ENCODE results near the gene NECTIN4.
A peak's percentile ranks its signal among the peaks of the same experiment; 100 is the strongest.
"Not testable (repeated sequence)": the region's sequence is repeated elsewhere in the genome, so short reads cannot be mapped to it uniquely, and the experiment has no call there.

Gene NECTIN4

DNA sequence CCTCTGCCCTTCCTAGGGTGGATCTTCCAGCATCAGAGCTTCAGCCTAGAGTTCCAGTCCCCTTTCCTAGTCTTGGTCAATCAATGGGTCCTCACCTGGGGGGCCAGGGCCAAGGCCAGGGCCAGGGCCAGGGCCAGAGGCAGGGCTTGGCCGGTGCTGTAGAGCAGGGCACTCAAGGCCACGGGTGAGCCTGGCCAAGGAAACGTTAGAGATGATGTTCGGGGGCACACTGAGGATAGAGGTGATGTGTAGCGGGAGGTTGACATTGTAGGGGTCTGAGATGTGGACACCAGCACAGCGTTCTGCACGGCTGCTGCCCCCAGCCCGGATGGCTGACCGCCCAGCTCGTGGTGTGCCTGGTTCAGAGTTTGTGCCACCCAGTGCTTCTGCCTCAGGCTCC is 38.1 kb downstream of the NECTIN4 start:
- no peak for DNase-seq

- no peak for DNase-seq
Measured at GRCh38 chr1:161048949-161049722, 40.2 kb downstream of the NECTIN4 start.

DNA sequence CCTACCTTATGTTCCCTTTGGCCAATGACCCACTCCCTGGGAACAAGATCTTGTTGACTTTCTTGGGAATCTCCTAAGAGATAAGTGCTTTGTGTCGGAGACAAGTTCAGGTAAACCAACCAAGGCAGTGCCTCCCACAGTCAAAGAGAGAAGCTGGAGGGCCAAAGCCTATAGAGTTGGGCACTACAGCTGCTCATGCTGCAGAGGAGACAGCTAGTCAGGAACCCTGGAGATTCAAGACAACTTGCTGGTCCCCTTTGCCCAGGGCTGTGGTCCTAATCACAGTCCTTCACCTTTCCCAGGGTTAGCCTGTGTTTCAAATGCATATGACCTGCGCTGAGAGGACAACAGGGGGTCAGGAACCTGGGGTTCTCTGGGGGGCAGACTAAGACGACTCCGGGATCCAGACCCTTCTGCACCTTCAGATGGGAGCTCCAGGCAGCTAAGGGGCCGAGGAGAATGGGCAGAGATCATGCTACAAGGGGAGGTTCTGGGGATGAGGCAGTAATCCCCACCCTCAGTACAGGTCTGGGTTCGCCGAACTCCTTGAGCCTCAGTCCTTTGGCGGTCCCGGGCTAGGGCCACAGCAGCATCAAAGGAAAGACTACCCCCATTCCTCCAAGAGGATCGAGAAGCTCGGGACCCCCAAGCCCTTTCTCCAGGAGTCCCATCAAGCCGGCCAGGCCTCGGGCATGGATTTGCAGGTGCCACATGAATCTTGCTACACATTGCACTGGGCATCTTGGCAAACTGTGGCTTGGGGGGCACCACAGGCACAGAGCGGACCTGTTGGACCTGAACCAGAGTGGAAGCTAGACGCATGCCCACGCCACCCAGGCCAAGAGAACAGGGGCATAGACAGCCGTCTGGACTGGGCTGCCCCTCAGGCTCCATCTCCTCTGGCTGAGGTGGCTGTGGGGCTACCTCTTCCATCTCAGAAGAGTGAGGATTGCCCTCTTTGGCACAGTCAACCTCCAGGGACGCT is 41.6 kb downstream of the NECTIN4 start:
- DNase-seq, result no peak

DNA sequence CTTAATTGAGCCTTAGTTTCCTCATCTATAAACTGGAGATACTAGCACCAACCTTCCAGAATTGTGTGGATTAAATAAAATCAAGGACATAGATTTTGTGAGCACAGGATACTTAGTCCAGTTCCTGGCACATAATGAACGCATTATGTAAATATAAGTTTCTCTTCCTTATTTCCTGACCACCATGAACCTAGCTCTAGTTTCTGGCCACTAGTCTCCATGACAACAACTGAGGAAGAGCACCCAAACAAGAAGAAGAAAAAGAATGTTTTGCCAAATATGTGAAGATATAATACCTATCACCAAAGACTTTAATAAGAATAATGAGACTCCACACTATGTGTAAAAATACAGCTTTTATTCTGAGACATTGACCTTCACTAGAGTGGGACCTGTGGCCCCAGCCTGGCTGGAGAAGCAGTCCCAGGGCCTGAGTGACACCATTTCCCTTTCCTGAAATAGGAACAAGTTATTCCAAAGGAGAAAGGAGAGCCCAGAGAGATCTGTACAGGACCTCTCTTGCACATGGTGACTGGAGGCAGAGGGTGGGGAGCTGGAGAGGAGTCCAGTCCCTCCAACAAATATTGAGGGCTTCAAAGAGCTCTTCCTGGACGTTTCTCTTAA is 42.6 kb downstream of the NECTIN4 start:
- peak; percentile 94 for DNase-seq

DNA sequence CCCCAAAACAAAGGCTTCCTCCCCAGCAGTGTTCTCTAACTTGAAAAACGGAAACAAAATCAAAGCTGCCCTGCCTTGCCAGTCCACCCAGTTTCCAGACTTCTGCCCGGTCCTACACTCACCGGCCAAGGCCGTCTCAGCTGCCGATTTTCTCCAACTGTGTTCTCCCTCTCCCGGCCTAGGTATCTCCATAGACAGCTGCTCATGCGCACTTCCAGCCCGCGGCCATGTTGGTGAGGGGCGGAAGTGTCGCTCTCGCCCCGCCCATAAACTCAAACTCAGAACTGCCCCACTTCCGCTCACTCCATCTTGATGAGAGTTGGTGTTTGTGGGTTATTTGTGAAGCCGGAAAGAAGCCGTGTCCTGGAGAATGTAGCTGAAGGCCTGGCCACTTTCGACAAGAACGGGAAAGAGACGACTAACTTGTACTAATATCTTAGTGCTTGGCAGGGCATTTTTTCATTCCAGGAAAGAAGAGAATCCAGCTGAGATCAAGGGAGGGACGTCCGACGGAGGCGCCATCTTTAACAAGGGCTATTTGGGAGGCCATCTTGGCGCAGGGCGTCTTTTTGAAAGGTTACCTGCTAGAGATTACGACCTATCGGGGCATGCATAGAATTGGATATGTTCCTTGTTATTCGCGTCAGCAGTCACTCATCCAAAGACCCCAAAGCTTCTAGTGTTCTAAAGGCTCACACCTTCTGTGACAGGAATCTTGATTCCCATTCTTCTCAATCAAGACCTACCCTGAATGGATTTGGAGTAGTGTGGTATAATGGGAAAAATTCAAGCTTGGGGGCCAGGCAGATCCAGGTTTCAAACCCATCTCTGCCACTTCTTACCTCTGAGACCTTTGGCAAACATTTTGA is 43.4 kb downstream of the NECTIN4 start, which contains the start of gene USF1:
Gene USF1, minus strand, starts transcription at position 242 of the 869 bp plus-strand sequence. CDS start 2,702 bp downstream, outside the sequence.
- peak; percentile 94 for DNase-seq

GRCh38 chr1:161044908-161045735 is 44.2 kb downstream of the NECTIN4 start:
- peak; percentile 98 for DNase-seq

DNA sequence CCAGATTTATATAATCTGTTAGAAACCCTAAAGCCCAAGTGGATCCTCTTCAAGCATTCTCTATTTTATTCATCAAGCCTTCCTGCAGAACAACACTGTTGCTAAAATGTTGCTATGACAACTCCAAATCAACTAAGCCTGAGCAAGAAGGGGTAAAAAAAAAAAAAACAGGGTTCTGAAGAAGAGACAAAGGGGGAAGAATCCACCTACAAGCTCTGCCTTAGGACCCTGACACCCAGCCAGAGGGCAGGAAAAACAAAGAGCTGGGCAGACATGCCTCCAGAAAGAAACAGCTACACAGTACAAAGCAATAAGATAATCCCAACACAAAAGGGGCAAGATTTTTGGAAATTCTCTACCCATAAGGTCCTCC is 44.8 kb downstream of the NECTIN4 start:
- no peak for DNase-seq

- DNase-seq, result no peak
Measured at GRCh38 chr1:161039546-161039945, 49.8 kb downstream of the NECTIN4 start.

- no peak for DNase-seq
Measured at GRCh38 chr1:161039154-161039545, 50.2 kb downstream of the NECTIN4 start.

GRCh38 chr1:161038523-161039153 is 50.7 kb downstream of the NECTIN4 start, which contains the start of gene TSTD1:
TSS of gene TSTD1 (minus strand) at chr1:161038964. CDS start at chr1:161038889, 75 bp downstream.
- DNase-seq, result no peak

- no peak for DNase-seq
Measured at GRCh38 chr1:161037661-161038522, 51.5 kb downstream of the NECTIN4 start.

GRCh38 chr1:161033751-161034150 is 55.6 kb downstream of the NECTIN4 start:
- no peak for DNase-seq

DNA sequence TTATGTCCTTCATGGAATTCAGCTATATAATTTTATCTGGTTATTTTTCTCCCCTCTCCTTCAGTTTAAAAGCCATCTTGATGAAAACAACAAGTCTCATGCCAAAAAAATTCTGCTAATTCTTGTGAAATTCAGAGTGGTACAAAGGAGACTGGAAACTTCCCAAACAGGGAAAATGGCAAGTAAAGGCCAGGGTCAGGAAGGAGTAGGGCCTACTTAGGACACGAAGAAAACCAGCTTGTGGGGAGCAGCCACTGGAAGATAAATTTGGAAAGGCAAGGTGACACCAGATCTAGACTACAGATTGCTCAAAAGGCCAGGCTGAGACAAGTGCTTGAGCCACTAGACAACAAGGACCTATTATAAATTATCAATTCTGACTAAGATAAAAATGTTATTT is 56.9 kb downstream of the NECTIN4 start:
- no peak for DNase-seq

DNA sequence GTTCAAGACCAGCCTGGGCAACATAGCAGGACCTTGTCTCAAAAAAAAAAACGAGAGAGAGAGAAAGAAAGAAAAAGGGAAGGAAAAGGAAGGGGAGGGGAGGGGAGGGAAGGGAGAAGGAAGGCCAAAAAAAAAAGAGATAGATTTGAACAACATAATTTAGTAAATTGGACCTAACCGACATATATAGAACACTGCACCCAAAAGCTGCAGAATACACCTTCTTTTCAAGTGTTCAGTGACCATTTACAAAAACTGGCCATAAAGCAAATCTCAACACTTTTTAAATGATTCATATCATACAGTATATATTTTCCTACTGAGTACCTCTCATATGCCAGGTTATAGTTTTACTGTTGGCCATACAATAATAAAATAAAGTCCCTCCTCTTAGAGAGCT is 57.5 kb downstream of the NECTIN4 start:
- DNase-seq, result no peak

- DNase-seq, result not testable (repeated sequence)
Measured at GRCh38 chr1:161029466-161029865, 59.9 kb downstream of the NECTIN4 start.

DNA sequence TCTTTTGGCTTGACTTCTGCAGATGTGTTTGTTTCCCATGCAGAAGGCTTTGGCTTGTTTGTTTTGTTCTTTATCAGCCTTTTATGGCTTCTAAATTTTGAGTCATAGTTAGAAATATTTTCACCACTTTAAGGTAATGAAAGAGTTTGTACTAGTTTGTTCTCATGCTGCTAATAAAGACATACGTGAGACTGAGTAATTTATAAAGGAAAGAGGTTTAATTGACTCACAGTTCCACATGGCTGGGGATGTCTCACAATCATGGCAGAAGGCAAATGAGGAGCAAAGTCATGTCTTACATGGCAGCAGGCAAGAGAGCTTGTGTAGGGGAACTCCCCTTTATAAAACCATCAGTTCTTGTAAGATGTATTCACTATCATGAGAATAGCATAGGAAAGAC is 62.4 kb downstream of the NECTIN4 start:
- DNase-seq, result not testable (repeated sequence)

- not testable (repeated sequence) for DNase-seq
Measured at GRCh38 chr1:161022432-161022831, 66.9 kb downstream of the NECTIN4 start.

DNA sequence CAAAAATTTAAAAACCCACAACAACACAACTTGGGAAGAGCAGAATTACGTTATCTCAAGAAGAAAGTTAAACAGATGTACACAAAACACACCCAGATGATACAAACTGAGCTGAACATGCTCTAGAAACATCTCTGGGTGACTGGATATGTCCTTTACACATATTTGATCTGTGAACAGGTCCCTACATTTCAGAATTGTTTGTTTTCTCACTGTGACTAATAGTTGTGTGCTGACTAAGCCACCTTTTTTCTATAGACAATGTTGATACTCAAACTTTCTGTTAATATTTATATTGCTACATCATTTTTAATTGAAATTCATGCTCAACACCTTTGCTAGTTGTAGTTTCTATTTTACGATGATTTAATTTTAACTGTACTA is 67.4 kb downstream of the NECTIN4 start:
- DNase-seq, result no peak

- peak; percentile 78 for DNase-seq
Measured at GRCh38 chr1:161021165-161021969, 68.0 kb downstream of the NECTIN4 start.

Measured in MV-4-11 (cell line).